Measurements from ENCODE around the gene GPR65. TPM values are rescaled to one million over a fixed set of nuclear protein-coding genes. Genes with fewer than 3 reads are reported as not detected.

GPR65 gene
- total and polyA plus RNA-seq, 9 of the 15 experiments (the other 6 are each of a cell fraction or from before 2014, with no cell fraction given) = 0.03 to 0.11 (median 0.04) TPM; not detected in 6

DNA sequence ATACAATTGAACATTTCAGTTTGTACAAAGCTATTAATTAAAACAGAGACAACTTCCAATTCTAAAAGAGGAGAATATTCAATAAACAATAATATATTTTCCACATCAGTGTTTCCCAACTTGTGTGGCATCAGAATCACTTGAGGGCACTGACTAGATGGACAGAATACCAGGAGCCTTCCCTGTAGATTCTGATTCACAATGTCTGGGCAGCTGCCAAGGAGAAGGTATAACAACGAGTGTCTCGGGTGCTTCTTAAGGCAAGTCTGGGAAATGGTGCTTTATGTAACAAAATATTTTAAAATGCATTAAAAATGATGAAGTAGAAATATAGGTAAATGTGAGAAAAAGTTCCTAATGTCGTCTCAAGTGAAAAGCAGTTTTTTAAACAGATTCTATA, 38.1 kb upstream of the GPR65 start (continued):
- TF ChIP-seq, protein P1, sequence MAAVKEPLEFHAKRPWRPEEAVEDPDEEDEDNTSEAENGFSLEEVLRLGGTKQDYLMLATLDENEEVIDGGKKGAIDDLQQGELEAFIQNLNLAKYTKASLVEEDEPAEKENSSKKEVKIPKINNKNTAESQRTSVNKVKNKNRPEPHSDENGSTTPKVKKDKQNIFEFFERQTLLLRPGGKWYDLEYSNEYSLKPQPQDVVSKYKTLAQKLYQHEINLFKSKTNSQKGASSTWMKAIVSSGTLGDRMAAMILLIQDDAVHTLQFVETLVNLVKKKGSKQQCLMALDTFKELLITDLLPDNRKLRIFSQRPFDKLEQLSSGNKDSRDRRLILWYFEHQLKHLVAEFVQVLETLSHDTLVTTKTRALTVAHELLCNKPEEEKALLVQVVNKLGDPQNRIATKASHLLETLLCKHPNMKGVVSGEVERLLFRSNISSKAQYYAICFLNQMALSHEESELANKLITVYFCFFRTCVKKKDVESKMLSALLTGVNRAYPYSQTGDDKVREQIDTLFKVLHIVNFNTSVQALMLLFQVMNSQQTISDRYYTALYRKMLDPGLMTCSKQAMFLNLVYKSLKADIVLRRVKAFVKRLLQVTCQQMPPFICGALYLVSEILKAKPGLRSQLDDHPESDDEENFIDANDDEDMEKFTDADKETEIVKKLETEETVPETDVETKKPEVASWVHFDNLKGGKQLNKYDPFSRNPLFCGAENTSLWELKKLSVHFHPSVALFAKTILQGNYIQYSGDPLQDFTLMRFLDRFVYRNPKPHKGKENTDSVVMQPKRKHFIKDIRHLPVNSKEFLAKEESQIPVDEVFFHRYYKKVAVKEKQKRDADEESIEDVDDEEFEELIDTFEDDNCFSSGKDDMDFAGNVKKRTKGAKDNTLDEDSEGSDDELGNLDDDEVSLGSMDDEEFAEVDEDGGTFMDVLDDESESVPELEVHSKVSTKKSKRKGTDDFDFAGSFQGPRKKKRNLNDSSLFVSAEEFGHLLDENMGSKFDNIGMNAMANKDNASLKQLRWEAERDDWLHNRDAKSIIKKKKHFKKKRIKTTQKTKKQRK (IDR thresholded peaks at IDR 0.05; ENCODE audit: borderline replicate concordance, low read depth, low read length) = no peak
- no peak for TF ChIP-seq KDM5B (IDR thresholded peaks at IDR 0.05; ENCODE audit: insufficient replicate concordance, low read depth, low read length)
- no peak for TF ChIP-seq ZNF146 (CRISPR knock-in tag; IDR thresholded peaks at IDR 0.05; ENCODE audit: unreplicated experiment)
- no peak for TF ChIP-seq RAD21 (CRISPR knock-in tag; conservative IDR thresholded peaks at IDR 0.05 in 1 of 2, IDR thresholded peaks at IDR 0.05 in 1 of 2)

DNA sequence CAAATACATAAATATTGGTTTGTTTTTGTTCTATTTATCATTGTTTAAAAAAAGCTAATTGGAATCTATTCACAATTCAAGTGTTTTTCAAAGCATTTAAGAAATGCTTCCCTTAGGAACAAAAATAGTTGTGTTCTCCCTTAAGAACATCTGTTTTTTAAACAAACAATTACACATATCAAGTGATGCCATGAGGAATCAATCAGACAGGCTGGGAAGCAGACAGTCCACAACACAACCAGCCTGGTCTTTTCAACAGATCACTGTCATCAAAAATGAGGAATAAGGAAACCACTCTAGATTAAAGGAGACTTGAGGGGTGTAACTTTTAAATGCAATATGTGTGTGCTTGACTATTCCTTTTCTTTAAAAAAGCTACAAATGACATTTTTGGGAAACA, 37.4 kb upstream of the GPR65 start:
- Histone ChIP-seq H3K9me1 (ENCODE audit: control insufficient read depth, insufficient read depth, low read length) (no peaks in the 10 kb centered on the region), H3K4me1 (replicated peaks in 1 of 2; ENCODE audit: control insufficient read depth in 2 of 2, insufficient read depth in 2 of 2, low read length in 2 of 2) (no peaks in the 10 kb centered on the region; a peak in 1 of 5 replicates), H4K20me1 (replicated peaks; ENCODE audit: control insufficient read depth, insufficient read depth, low read length) (no peaks in the 10 kb centered on the region), H3K4me2 (ENCODE audit: insufficient read depth, low read length) (no peak overlapping the region), H3K27me3 (ENCODE audit: control insufficient read depth in 2 of 2, insufficient read depth in 2 of 2, low read length in 2 of 2) (no peaks in the 10 kb centered on the region), H3K79me2 (ENCODE audit: control insufficient read depth, insufficient read depth, low read length) (no peaks in the 10 kb centered on the region), H2AFZ (ENCODE audit: low read depth, low read length) (no peak overlapping the region), H3K36me3 (ENCODE audit: control insufficient read depth, insufficient read depth, low read length) (peaks cover 5% of the 10 kb centered on the region; the same call in 1 of the 3 replicates), H3K27ac (ENCODE audit: extremely low read depth, low read depth, low read length) (no peak overlapping the region), H3K4me3 (no peak overlapping the region), H3K9me3 (replicated peaks; ENCODE audit: control insufficient read depth, insufficient read depth, low read depth, low read length) (no peaks in the 10 kb centered on the region), H3K9ac (ENCODE audit: insufficient read depth in 1 of 2, low read depth in 2 of 2, low read length in 2 of 2) (no peak overlapping the region)
- in situ Hi-C loops (cut with MboI) (no loop called here), intact Hi-C loops (cut with micrococcal nuclease) (no loop called here)
- no peak for ATAC-seq
- ChIA-PET CTCF (ENCODE audit: low intra/inter-chr PET ratio) (no interaction called here), POLR2A (no interaction called here)
- BruUV-seq (replicated peaks) = no TSS peak
- no peak for DNase-seq (ENCODE audit: extremely low read depth in 1 of 4, low spot score in 3 of 4)
- no peak for FAIRE-seq
- TF ChIP-seq ZNF217 (CRISPR knock-in tag; IDR thresholded peaks at IDR 0.05) (no peak), KLF10 (CRISPR knock-in tag; IDR thresholded peaks at IDR 0.05) (no peak), ARHGAP35 (IDR thresholded peaks at IDR 0.05; ENCODE audit: partially characterized antibody) (no peak), NELFE (IDR thresholded peaks at IDR 0.05; ENCODE audit: insufficient read depth, insufficient read length) (no peak), MTF1 (CRISPR knock-in tag; IDR thresholded peaks at IDR 0.05; ENCODE audit: borderline replicate concordance) (no peak), THRAP3 (IDR thresholded peaks at IDR 0.05; ENCODE audit: borderline replicate concordance) (no peak), POLR3A (IDR thresholded peaks at IDR 0.05; ENCODE audit: borderline replicate concordance, extremely low read depth, insufficient read depth, insufficient read length) (no peak)
- TF ChIP-seq, protein P2, sequence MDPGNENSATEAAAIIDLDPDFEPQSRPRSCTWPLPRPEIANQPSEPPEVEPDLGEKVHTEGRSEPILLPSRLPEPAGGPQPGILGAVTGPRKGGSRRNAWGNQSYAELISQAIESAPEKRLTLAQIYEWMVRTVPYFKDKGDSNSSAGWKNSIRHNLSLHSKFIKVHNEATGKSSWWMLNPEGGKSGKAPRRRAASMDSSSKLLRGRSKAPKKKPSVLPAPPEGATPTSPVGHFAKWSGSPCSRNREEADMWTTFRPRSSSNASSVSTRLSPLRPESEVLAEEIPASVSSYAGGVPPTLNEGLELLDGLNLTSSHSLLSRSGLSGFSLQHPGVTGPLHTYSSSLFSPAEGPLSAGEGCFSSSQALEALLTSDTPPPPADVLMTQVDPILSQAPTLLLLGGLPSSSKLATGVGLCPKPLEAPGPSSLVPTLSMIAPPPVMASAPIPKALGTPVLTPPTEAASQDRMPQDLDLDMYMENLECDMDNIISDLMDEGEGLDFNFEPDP (CRISPR knock-in tag; IDR thresholded peaks at IDR 0.05) = no peak
- TF ChIP-seq, protein P3, sequence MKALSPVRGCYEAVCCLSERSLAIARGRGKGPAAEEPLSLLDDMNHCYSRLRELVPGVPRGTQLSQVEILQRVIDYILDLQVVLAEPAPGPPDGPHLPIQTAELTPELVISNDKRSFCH (CRISPR knock-in tag; IDR thresholded peaks at IDR 0.05) = no peak
- TF ChIP-seq, protein P3 (tag; IDR thresholded peaks at IDR 0.05) = no peak
- TF ChIP-seq, protein P4, sequence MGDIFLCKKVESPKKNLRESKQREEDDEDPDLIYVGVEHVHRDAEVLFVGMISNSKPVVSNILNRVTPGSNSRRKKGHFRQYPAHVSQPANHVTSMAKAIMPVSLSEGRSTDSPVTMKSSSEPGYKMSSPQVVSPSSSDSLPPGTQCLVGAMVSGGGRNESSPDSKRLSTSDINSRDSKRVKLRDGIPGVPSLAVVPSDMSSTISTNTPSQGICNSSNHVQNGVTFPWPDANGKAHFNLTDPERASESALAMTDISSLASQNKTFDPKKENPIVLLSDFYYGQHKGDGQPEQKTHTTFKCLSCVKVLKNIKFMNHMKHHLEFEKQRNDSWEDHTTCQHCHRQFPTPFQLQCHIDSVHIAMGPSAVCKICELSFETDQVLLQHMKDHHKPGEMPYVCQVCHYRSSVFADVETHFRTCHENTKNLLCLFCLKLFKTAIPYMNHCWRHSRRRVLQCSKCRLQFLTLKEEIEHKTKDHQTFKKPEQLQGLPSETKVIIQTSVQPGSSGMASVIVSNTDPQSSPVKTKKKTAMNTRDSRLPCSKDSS (IDR thresholded peaks at IDR 0.05; ENCODE audit: low read depth, partially characterized antibody) = no peak

Measured in K562 (cell line).